Glomerular visceral epithelial cell (primary cell): ENCODE results near the gene DMRTA1.
A peak's percentile ranks its signal among the peaks of the same experiment; 100 is the strongest.
"Not testable (repeated sequence)": the region's sequence is repeated elsewhere in the genome, so short reads cannot be mapped to it uniquely, and the experiment has no call there.

Experiments
- DNase-seq: peaks from one replicate; pipeline ENCODE4 v3.0.0-alpha.2; 2016; ENCODE audit errors: extremely low spot score

Gene DMRTA1, protein sequence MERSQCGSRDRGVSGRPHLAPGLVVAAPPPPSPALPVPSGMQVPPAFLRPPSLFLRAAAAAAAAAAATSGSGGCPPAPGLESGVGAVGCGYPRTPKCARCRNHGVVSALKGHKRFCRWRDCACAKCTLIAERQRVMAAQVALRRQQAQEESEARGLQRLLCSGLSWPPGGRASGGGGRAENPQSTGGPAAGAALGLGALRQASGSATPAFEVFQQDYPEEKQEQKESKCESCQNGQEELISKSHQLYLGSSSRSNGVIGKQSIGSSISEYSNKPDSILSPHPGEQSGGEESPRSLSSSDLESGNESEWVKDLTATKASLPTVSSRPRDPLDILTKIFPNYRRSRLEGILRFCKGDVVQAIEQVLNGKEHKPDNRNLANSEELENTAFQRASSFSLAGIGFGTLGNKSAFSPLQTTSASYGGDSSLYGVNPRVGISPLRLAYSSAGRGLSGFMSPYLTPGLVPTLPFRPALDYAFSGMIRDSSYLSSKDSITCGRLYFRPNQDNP

GRCh38 chr9:22446589-22446949 is at the start of gene DMRTA1:
TSS of gene DMRTA1 (plus strand) at chr9:22446824. CDS start at chr9:22447066, 242 bp downstream.
- DNase-seq: peak; percentile 88

DNA sequence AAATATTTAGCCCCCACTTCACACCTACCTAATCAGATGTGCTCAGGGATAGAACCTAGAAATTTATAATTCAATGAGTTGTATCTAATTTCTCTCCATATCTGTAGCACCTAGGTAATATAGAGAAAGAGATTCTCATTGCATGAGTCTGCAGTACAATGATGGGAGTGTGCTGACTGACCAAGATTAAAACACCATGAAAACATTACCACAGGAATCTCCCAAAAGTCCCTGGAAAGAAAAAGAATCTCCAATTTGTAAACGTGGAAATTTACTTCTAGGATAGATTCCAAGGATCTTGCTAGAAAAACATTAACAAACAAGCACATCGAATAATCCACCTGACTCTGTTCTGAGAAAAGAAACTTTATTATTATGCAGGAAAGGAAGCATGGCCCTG is 45.0 kb upstream of the DMRTA1 start:
- DNase-seq: peak; percentile 53

DNA sequence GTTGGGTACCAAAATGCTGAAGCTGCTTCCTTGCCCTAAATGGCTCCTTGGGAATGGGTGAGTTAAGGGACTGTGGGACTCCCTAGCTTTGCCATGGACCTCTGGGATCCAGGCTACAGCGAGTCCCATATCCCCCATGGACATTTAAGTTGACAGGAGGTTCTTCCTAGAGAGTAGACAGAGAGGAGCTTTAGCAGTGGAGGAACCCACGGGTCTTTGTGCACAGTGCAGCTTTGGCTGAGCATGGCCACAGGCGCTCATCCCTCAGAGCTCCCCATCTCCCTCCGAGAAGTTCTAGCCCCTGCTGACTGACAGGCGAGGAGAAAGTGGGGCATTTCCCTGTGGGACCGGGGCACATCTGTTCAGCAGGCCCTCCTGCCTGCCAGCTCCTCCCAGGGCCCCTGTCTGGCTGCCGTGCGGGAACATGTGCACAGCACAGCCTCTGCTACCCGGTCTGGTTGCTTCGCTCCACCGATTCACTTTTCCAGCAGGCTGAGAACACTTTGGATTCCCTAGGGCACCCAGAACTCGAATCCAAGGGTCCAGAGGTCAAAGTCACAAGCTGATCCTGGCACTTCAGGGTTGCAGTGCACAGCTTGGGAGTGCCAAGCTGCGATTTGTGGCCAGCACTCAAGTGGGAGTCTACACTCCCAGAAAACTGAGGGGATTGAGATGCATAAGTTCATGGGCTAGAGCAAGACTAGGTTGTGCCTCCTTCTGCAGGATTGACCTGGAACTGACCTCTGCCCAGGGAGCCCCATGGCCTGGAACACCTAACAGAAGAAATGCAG is 40.6 kb upstream of the DMRTA1 start:
- no peak for DNase-seq

- DNase-seq: no peak
Measured at GRCh38 chr9:22413884-22414283, 32.7 kb upstream of the DMRTA1 start.

GRCh38 chr9:22415941-22416691 is 30.5 kb upstream of the DMRTA1 start:
- DNase-seq: no peak

DNA sequence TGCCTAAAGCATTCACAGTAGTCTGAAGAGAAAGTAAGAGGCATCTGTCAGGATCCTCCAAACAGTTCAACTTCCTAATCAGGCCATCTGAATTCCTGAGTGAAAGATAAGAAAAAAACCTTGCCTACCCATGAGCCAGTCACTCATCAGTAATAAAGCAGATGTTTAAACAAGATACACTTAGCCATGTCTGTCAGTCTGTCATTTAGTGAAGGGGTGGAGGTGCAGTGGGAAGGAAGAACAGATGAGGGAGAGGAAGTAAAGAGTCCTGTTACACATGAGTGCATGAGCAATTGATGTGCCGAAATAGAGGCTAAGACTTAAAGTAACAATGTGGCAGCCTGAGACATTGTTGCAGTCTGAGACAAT is 29.9 kb upstream of the DMRTA1 start:
- peak; percentile 28 for DNase-seq

GRCh38 chr9:22423566-22423965 is 23.1 kb upstream of the DMRTA1 start:
- peak; percentile 36 for DNase-seq

DNA sequence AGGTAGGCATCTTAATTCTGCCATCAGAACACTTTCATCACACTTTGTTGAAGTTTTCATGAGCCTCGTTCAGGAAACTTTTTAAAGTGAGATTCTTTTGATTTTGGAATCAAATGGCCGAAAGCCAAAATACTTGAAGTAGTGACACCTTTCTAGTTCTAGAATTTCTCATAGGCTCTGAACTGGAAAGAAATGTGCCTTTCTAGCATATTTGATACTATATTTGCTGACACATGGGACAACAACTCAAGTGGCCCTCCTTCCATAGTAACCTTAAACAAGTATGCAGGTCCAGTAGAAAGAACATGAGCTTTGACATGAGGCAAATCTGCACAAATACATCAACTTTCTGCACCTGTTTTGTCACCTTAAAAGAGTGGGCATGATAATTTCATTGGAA is 22.0 kb upstream of the DMRTA1 start:
- DNase-seq: no peak

- no peak for DNase-seq
Measured at GRCh38 chr9:22425551-22425950, 21.1 kb upstream of the DMRTA1 start.

GRCh38 chr9:22427226-22427880 is 19.3 kb upstream of the DMRTA1 start:
- no peak for DNase-seq

GRCh38 chr9:22433691-22434090 is 12.9 kb upstream of the DMRTA1 start:
- no peak for DNase-seq

- DNase-seq: not testable (repeated sequence)
Measured at GRCh38 chr9:22435252-22435651, 11.4 kb upstream of the DMRTA1 start.

DNA sequence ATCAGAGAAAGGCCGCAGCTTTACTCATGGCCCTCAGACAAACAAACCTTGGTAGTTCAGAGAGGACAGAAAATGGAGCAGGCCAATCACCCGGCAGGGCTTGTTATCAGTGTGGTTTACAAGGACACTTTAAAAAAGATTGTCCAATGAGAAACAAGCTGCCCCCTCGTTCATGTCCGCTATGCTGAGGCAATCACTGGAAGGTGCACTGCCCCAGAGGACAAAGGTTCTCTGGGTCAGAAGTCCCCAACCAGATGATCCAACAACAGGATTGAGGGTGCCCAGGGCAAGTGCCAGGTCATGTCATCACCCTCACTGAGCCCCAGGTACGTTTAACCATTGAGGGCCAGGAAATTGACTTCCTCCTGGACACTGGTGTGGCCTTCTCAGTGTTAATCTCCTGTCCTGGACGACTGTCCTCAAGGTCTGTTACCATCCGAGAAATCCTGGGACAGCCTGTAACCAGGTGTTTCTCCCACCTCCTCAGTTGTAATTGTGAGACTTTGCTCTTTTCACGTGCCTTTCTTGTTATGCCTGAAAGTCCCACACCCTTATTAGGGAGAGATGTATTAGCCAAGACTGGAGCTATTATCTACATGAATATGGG is 9.1 kb upstream of the DMRTA1 start:
- not testable (repeated sequence) for DNase-seq

GRCh38 chr9:22440841-22441240 is 5.8 kb upstream of the DMRTA1 start:
- no peak for DNase-seq

DNA sequence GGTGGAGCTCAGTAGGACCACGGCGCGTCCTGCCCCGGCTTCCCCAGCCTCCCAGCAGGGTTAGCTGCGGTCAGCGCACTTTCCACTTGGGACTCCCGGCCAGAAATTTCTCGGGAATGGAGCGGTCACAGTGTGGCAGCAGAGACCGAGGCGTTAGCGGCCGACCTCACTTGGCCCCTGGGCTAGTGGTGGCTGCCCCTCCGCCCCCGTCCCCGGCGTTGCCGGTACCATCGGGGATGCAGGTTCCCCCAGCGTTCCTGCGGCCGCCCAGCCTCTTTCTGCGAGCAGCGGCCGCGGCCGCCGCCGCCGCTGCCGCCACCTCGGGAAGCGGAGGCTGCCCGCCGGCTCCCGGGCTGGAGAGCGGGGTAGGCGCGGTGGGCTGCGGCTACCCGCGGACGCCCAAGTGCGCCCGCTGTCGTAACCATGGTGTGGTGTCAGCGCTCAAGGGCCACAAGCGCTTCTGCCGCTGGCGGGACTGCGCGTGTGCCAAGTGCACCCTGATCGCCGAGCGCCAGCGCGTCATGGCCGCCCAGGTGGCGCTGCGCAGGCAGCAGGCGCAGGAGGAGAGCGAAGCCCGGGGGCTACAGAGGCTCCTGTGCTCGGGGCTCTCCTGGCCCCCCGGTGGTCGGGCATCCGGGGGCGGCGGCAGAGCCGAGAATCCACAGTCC is 460 bp downstream of the DMRTA1 start:
- DNase-seq: peak; percentile 83

DNA sequence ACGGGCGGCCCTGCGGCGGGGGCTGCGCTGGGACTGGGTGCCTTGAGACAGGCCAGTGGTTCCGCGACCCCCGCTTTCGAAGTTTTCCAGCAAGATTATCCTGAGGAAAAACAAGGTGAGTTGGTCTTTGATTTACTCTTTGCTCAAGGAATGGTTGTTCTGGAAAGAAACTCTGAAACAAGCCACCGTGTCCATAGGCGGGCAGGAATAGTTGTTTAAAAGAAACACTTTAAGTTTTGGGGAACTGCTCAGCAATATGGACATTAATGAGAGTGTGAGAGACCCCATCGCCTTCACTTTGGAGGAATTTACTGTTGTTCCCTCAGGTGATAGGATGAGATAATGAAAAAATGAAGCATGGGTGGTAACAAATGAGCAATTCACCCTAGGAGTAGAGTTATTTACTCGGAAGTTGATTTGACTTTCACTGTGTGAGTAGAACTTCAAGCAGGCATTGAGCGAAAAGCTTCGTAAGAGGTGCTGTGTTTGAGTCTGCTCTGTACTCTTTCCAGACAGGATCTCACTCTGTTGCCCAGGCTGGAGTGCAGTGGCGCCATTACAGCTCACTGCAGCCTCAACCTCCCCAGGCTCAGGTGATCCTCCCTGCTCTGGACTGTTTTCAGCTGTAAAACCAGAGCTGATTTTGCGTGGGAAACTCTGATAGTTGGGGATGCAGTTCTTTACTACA is 1.1 kb downstream of the DMRTA1 start:
- peak; percentile 38 for DNase-seq

GRCh38 chr9:22449719-22450118 is 3.1 kb downstream of the DMRTA1 start:
- no peak for DNase-seq

DNA sequence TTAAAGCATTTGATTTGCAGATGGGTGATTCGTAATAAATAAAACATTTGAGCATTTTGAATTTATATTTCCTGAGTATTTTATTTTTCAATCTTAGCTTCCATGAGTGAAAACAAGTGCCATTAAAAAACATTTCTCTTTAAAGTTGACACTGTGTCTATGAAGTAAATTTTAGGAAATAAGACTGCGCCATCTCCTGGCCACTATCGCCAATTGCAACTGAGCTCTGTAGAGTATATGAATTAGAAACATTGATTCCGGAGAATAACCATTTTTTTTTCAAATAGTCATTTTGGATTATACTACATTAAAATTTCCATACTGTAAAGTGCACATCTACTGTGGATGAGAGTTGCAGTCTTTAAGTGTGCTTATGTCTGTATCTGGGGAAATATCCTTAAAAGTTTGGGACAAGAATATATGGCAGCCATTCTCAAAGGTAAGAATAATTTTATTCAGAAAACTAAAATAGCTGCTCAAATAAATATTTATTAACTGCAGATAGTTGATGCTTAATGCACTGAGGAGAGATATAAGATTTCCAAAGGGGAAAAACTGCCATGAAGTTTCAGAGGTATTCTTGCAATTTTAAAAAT is 5.9 kb downstream of the DMRTA1 start:
- DNase-seq: peak; percentile 59

DNA sequence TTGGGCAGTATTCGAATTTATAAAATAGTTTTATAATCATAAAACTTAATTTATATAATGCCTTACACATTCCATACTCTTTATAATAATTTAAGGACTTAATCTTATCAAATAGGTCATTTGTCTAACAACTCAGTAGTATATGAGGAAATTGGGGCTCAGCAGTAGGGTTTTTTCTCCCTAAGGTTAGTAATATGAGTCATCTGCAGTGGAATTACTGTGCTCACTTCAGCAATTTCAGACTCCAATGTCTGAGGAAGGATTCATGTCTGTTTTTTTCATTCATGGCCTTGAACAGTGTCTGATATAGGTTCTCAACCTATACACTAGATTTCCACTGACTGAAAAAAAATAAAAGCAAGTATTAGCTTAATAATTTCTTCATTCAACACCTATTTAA is 7.4 kb downstream of the DMRTA1 start:
- peak; percentile 30 for DNase-seq

DNA sequence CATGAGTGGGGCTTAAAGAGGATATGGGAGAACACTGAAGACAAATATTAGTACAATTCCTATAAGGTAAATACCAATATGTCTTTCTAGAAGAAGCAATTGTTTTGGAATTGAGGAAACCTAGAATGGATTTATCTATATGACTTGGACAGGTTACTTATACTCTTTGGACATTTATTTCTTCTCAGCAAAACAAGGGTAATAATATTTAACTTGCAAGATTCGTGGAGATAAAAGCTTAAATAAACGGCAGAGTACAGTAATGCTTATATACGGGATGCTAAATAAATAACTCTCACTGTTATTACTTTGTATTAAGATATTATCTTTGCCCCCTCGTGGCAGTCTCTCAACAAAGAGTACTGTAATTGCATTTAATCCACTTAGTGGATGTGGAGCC is 8.6 kb downstream of the DMRTA1 start:
- DNase-seq: no peak
